Neural cell (in vitro differentiated cells): ENCODE measurements around the gene SLC4A1.

Experiments
- EP300 ChIP-seq: fragments of 450-650 bp; conservative IDR thresholded peaks from 2 replicates; pipeline ENCODE4 v1.6.1; 2014; ENCODE audit warnings: antibody characterized with exemption, mild to moderate bottlenecking, moderate library complexity; ENCODE audit not compliant: poor library complexity, severe bottlenecking
- EZH2 ChIP-seq: fragments of 200-600, 300-800 bp; shearing (Covaris generic), sonication (generic); IDR thresholded peaks from 2 replicates; pipeline ENCODE4 v1.6.1; 2014; ENCODE audit warnings: antibody characterized with exemption, low read length, borderline replicate concordance, mild to moderate bottlenecking; ENCODE audit not compliant: insufficient read depth, poor library complexity, severe bottlenecking
- MXI1 ChIP-seq: fragments of 450-650 bp; conservative IDR thresholded peaks from 2 replicates; pipeline ENCODE4 v1.6.1; 2014; ENCODE audit warnings: antibody characterized with exemption, mild to moderate bottlenecking; ENCODE audit not compliant: poor library complexity, severe bottlenecking
- POLR2AphosphoS5 ChIP-seq: IDR thresholded peaks from 2 replicates; pipeline ENCODE4 v1.6.1; 2012
- TAF1 ChIP-seq: IDR thresholded peaks from 2 replicates; pipeline ENCODE4 v1.6.1; 2012; ENCODE audit warnings: low read depth
- TF ChIP-seq, protein P1 (sequence below): IDR thresholded peaks from 2 replicates; pipeline ENCODE4 v1.6.1; 2012; ENCODE audit warnings: borderline replicate concordance
- TF ChIP-seq, protein P2 (sequence below): fragments of 450-650 bp; IDR thresholded peaks from 2 replicates; pipeline ENCODE4 v1.5.1; 2014; ENCODE audit warnings: antibody characterized with exemption, mild to moderate bottlenecking, moderate library complexity; ENCODE audit not compliant: poor library complexity, severe bottlenecking

DNA sequence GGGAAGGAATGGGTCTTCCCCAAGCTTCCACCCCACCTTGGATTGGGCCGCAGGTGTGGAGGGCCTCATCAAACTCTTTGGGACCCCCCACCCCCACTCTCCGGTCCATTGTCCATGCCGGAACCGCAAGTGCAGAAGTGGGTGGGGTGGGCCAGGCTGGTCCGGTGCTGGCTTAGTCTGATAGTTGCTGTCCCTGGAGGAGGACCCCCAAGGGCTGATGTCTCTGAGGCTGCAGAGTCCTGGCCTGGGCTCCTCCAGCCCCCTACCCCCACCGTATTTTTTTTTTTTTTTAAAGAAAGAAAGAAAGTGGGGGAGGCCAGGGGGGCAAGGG, 61.1 kb downstream of the SLC4A1 start:
- no peak for TF ChIP-seq EP300
- TF ChIP-seq, protein P1, sequence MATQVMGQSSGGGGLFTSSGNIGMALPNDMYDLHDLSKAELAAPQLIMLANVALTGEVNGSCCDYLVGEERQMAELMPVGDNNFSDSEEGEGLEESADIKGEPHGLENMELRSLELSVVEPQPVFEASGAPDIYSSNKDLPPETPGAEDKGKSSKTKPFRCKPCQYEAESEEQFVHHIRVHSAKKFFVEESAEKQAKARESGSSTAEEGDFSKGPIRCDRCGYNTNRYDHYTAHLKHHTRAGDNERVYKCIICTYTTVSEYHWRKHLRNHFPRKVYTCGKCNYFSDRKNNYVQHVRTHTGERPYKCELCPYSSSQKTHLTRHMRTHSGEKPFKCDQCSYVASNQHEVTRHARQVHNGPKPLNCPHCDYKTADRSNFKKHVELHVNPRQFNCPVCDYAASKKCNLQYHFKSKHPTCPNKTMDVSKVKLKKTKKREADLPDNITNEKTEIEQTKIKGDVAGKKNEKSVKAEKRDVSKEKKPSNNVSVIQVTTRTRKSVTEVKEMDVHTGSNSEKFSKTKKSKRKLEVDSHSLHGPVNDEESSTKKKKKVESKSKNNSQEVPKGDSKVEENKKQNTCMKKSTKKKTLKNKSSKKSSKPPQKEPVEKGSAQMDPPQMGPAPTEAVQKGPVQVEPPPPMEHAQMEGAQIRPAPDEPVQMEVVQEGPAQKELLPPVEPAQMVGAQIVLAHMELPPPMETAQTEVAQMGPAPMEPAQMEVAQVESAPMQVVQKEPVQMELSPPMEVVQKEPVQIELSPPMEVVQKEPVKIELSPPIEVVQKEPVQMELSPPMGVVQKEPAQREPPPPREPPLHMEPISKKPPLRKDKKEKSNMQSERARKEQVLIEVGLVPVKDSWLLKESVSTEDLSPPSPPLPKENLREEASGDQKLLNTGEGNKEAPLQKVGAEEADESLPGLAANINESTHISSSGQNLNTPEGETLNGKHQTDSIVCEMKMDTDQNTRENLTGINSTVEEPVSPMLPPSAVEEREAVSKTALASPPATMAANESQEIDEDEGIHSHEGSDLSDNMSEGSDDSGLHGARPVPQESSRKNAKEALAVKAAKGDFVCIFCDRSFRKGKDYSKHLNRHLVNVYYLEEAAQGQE = no peak
- TF ChIP-seq, protein P2, sequence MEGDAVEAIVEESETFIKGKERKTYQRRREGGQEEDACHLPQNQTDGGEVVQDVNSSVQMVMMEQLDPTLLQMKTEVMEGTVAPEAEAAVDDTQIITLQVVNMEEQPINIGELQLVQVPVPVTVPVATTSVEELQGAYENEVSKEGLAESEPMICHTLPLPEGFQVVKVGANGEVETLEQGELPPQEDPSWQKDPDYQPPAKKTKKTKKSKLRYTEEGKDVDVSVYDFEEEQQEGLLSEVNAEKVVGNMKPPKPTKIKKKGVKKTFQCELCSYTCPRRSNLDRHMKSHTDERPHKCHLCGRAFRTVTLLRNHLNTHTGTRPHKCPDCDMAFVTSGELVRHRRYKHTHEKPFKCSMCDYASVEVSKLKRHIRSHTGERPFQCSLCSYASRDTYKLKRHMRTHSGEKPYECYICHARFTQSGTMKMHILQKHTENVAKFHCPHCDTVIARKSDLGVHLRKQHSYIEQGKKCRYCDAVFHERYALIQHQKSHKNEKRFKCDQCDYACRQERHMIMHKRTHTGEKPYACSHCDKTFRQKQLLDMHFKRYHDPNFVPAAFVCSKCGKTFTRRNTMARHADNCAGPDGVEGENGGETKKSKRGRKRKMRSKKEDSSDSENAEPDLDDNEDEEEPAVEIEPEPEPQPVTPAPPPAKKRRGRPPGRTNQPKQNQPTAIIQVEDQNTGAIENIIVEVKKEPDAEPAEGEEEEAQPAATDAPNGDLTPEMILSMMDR = no peak
- TF ChIP-seq EZH2 = no peak
- TF ChIP-seq MXI1 = no peak
- TF ChIP-seq POLR2AphosphoS5 = no peak
- no peak for TF ChIP-seq TAF1
